GM12891 (cell line): ENCODE data around the gene CDH4.

Experiments
- POLR2A ChIP-seq: IDR thresholded peaks from 2 replicates; pipeline ENCODE4 v1.6.1; 2011; ENCODE audit warnings: low read depth, low read length, control low read depth
- POLR2AphosphoS5 ChIP-seq: IDR thresholded peaks from 2 replicates; pipeline ENCODE4 v1.6.1; 2011; ENCODE audit warnings: low read depth, low read length, control low read depth
- SPI1 ChIP-seq: IDR thresholded peaks from 2 replicates; pipeline ENCODE4 v1.6.1; 2011; ENCODE audit warnings: low read depth, low read length, control low read depth
- TAF1 ChIP-seq: IDR thresholded peaks from 2 replicates; pipeline ENCODE4 v1.6.1; 2011; ENCODE audit warnings: low read depth, low read length, control low read depth

DNA sequence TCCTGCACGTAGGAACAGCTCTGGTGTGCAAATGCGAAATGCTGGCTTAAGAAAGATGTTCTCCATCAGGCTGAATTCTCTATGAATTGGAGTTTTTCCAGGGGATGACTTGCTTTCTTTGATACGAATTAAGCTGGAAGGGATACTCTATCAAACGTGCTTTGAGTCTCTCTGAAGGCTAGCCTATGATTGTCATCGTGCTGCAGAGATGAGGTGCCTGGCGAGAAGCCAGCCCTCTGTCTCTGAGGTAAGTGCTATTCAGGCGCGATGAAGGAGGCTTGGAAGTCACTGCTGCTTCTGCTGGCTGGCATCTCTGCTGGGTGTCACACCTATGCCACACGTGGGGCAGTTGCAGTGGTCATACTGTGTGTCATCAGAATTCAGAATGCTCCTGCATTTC, 589.9 kb downstream of the CDH4 start:
- TF ChIP-seq POLR2AphosphoS5 = no peak
- TF ChIP-seq POLR2A = no peak
- TF ChIP-seq SPI1 = no peak
- no peak for TF ChIP-seq TAF1
